GM12875 (cell line): ENCODE measurements around the gene HMGB1.

Source experiments
- H3K4me3 ChIP-seq: one replicate; pipeline ENCODE4 v1.5.1; 2011; ENCODE audit warnings: low read depth, low read length, control low read depth
- TF ChIP-seq, protein P1 (sequence below): IDR thresholded peaks from 2 replicates; pipeline ENCODE4 v1.5.1; 2011; ENCODE audit warnings: low read depth, mild to moderate bottlenecking, control low read depth, inconsistent platforms, low read length, moderate library complexity, borderline replicate concordance; ENCODE audit not compliant: insufficient read depth

The HMGB1 gene

DNA sequence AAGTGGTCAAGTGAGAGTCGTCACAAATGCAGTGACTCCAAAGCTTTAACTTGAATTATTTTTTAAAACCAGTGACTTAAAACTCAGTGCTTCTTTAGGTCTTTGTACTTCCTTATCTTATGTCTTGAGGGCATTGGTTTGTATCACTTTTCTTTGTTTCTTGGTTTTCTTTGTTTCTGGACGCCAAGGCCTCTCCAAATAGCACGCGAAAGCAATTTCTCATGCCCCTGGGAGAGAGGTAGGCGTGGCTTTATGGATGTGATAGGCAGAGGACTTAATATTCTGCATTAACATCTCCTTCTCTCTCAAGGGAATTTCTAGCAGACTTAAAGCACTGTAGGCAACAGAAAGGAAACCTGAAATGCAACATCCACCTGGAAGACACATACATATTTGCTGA lies 22.8 kb downstream of the HMGB1 start:
- H3K4me3 ChIP-seq: no peak overlapping the region
- TF ChIP-seq, protein P1, sequence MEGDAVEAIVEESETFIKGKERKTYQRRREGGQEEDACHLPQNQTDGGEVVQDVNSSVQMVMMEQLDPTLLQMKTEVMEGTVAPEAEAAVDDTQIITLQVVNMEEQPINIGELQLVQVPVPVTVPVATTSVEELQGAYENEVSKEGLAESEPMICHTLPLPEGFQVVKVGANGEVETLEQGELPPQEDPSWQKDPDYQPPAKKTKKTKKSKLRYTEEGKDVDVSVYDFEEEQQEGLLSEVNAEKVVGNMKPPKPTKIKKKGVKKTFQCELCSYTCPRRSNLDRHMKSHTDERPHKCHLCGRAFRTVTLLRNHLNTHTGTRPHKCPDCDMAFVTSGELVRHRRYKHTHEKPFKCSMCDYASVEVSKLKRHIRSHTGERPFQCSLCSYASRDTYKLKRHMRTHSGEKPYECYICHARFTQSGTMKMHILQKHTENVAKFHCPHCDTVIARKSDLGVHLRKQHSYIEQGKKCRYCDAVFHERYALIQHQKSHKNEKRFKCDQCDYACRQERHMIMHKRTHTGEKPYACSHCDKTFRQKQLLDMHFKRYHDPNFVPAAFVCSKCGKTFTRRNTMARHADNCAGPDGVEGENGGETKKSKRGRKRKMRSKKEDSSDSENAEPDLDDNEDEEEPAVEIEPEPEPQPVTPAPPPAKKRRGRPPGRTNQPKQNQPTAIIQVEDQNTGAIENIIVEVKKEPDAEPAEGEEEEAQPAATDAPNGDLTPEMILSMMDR: no peak

DNA sequence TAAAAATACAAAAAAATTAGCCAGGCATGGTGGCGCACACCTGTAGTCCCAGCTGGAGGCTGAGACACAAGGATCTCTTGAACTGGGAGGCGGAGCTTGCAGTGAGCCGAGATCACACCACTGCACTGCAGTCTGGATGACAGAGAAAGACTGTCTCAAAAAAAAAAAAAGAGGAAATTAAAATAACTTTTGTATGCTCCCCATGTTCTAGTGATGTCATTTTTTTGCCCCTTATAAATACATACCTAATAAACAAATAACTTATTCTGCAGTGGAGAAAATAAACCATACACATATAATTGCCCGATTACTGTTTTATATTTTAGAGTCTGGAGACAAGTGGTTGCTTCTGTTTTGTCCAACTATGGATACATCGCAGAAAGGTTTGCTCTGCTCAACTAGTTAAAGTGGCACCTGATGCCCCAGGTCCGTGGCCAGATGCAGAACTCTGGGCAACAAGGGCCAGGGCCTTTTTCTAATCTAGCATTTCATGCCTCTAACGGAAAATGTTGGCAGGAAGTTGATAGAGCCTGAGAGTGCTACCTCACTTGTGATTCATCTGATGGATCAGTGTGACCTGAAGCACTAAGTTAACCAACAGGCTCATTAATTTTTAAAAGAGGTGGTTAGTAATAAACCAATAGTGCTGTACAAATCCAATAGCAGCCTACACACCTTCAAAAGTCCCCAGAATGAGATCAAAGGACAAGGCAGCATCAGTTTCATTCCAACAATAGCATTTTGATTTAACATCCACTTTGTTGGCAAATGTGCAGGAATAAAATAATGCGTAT lies 24.6 kb downstream of the HMGB1 start:
- TF ChIP-seq, protein P1: no peak
- H3K4me3 ChIP-seq: no peak overlapping the region

DNA sequence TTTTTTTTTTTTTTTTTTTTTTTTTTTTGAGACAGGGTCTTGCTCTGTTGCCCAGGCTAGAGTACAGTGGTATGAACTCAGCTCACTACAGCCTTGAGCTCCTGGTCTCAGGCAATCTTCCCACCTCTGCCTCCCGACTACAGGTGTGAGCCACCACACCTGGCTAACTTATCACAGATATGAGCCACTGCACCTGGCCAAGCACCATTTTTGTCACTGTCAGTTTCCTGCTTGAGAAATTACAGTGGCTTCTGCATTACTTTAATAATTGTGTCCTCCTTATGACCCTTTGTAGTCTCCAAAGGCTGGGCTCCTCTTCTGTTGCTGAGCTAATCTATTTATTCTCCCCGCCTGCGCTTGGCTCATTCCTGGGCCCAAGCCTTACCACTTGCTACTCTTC lies 27.4 kb downstream of the HMGB1 start:
- H3K4me3 ChIP-seq: no peak overlapping the region
- TF ChIP-seq, protein P1: no peak

DNA sequence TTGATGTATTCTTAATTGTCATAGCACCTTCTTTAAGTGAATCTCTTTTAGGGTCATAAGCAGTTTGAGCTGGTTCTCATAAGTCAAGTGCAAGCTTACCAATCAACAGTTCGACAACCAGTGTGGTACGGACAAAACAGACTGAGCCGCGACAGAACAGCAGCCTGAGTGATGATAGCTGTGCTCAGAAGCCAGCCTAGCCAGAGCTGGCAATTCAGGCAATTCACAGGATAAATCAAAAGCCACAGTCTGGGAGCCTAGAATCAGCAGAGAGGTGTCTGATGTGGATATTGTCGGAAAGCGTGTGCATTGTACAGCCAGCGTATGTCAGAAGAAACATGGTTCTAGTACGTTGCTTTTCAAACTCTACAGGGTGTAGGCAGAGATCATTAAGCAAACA lies 28.6 kb downstream of the HMGB1 start:
- no peak overlapping the region for H3K4me3 ChIP-seq
- TF ChIP-seq, protein P1: no peak

DNA sequence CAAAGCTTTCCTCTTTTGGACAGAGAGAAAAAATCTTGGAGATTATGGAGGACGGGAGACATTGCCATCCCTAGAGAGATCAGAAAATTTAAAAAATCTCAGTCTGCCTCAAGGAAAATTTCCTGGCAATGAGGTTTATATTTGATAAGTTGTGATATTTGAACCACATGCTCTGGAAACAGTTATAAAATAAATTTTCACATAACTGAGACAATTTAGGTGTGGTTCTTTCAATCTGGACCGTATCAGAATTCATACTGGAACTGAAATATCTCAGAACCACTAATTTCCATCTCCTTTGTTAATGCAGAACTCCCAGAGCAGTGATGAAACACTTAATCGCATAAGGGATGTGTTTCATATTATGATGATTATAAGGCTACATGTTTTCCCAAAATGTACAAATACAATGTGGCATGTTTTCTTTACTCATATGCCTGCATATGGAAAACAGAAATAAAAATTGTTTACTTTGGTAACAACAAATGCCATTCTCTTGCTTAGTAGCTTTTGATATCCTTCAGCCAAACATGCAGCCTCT lies 29.8 kb downstream of the HMGB1 start:
- TF ChIP-seq, protein P1: no peak
- H3K4me3 ChIP-seq: no peak overlapping the region

DNA sequence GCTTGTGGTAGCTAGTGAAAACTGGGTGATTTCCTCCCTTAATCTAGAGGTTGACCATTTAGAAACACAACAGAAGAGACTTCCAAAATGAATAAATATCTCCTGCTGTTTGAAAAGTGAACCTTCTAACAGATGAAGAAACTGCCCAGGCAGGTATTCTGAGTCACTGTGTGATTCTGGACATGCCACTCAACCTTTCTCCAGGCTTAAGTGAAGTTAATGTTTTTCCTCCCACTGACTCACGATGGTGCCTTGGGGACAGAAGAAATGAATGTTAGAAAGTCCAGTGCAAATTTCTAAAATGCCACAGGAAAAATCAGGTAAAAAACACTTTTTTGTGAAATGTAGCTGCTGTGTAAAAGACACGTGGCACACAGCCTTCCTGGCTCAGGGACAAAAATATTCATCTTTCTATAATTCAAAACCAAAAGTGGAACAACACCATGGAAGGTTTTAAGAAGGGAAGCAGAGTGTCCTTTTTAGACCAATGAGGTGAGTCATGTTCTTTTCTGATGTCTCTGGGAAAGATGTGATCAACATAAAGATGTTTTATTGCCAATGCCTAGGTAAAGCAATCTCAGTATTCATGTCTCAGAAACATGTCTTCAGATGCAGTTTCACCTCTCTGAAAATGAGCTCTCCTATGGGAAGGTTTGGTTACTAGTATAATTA lies 34.3 kb downstream of the HMGB1 start:
- no peak overlapping the region for H3K4me3 ChIP-seq
- TF ChIP-seq, protein P1: no peak
